ENCODE data around the gene SPAG4. TPM values are rescaled to one million over a fixed set of nuclear protein-coding genes. Genes with fewer than 3 reads are reported as not detected.
A peak's percentile ranks its signal among the peaks of the same experiment; 100 is the strongest.

SPAG4 gene
- total RNA-seq, 1 donor from 2014 or later = 1.2 TPM

GRCh38 chr20:35660122-35660937 lies 44.7 kb downstream of the SPAG4 start:
- H3K4me1 Mint-ChIP-seq (ENCODE audit: low read depth, unreplicated experiment) = peaks cover 37% of the 10 kb centered on the region
- peaks cover 88% of the 10 kb centered on the region for H4K20me1 ChIP-seq (ENCODE audit: insufficient read depth, low read length)
- H3K36me3 ChIP-seq (ENCODE audit: insufficient read depth, low read length) = no peaks in the 10 kb centered on the region
- H3K27ac Mint-ChIP-seq (ENCODE audit: unreplicated experiment) = peak overlapping the region; percentile 17
- no peaks in the 10 kb centered on the region for H3K9me3 ChIP-seq (ENCODE audit: insufficient read depth, low read depth, low read length)
- H3K9ac ChIP-seq (ENCODE audit: low read length) = no peak overlapping the region
- H3K4me1 ChIP-seq (ENCODE audit: insufficient read depth, low read length) = peaks cover 22% of the 10 kb centered on the region
- peak overlapping the region; percentile 97 for H3K4me2 ChIP-seq (ENCODE audit: low read length)
- no peaks in the 10 kb centered on the region for H3K9me3 Mint-ChIP-seq (ENCODE audit: unreplicated experiment)
- TF ChIP-seq EZH2 (IDR thresholded peaks at IDR 0.05; ENCODE audit: insufficient read depth, low read length) (no peak), CTCF (IDR thresholded peaks at IDR 0.05; ENCODE audit: insufficient read depth, low read depth, low read length) (no peak)
- DNase-seq (ENCODE audit: low read depth) (no peak), FAIRE-seq (no peak)
- H3K36me3 Mint-ChIP-seq (ENCODE audit: low read depth, unreplicated experiment) = no peaks in the 10 kb centered on the region
- no peaks in the 10 kb centered on the region for H3K27me3 ChIP-seq (ENCODE audit: insufficient read depth, low read length)
- peaks cover 97% of the 10 kb centered on the region for H3K79me2 ChIP-seq (ENCODE audit: insufficient read depth, low read length)
- H3K27me3 Mint-ChIP-seq (ENCODE audit: low read depth, unreplicated experiment) = no peaks in the 10 kb centered on the region
- H2AFZ ChIP-seq (ENCODE audit: low read depth, low read length) = no peak overlapping the region
- H3K4me3 Mint-ChIP-seq (ENCODE audit: unreplicated experiment) = peak overlapping the region; percentile 50
- H3K4me3 ChIP-seq (ENCODE audit: insufficient read depth, low read depth, low read length) = no peak overlapping the region
- peak overlapping the region; percentile 15 for H3K27ac ChIP-seq (ENCODE audit: low read depth, low read length)

GRCh38 chr20:35661053-35661452 lies 45.4 kb downstream of the SPAG4 start:
- Mint-ChIP-seq H3K27ac (ENCODE audit: unreplicated experiment) (no peak overlapping the region), H3K9me3 (ENCODE audit: unreplicated experiment) (no peaks in the 10 kb centered on the region), H3K27me3 (ENCODE audit: low read depth, unreplicated experiment) (no peaks in the 10 kb centered on the region), H3K36me3 (ENCODE audit: low read depth, unreplicated experiment) (no peaks in the 10 kb centered on the region), H3K4me3 (ENCODE audit: unreplicated experiment) (peak overlapping the region; percentile 94), H3K4me1 (ENCODE audit: low read depth, unreplicated experiment) (peaks cover 37% of the 10 kb centered on the region)
- Histone ChIP-seq H3K27me3 (ENCODE audit: insufficient read depth, low read length) (no peaks in the 10 kb centered on the region), H3K79me2 (ENCODE audit: insufficient read depth, low read length) (peaks cover 89% of the 10 kb centered on the region), H3K9me3 (ENCODE audit: insufficient read depth, low read depth, low read length) (no peaks in the 10 kb centered on the region), H3K9ac (ENCODE audit: low read length) (no peak overlapping the region), H3K4me3 (ENCODE audit: insufficient read depth, low read depth, low read length) (peak overlapping the region; percentile 89), H2AFZ (ENCODE audit: low read depth, low read length) (no peak overlapping the region), H3K36me3 (ENCODE audit: insufficient read depth, low read length) (no peaks in the 10 kb centered on the region), H4K20me1 (ENCODE audit: insufficient read depth, low read length) (peaks cover 83% of the 10 kb centered on the region), H3K4me1 (ENCODE audit: insufficient read depth, low read length) (peaks cover 22% of the 10 kb centered on the region), H3K4me2 (ENCODE audit: low read length) (peak overlapping the region; percentile 97), H3K27ac (ENCODE audit: low read depth, low read length) (peak overlapping the region; percentile 15)
- DNase-seq (ENCODE audit: low read depth) (peak; percentile 46), FAIRE-seq (no peak)
- TF ChIP-seq CTCF (IDR thresholded peaks at IDR 0.05; ENCODE audit: insufficient read depth, low read depth, low read length) (no peak), EZH2 (IDR thresholded peaks at IDR 0.05; ENCODE audit: insufficient read depth, low read length) (no peak)

GRCh38 chr20:35661908-35662307 lies 46.3 kb downstream of the SPAG4 start:
- no peaks in the 10 kb centered on the region for H3K9me3 Mint-ChIP-seq (ENCODE audit: unreplicated experiment)
- Histone ChIP-seq H3K4me1 (ENCODE audit: insufficient read depth, low read length) (peaks cover 22% of the 10 kb centered on the region), H3K27ac (ENCODE audit: low read depth, low read length) (no peak overlapping the region), H3K9me3 (ENCODE audit: insufficient read depth, low read depth, low read length) (no peaks in the 10 kb centered on the region), H3K36me3 (ENCODE audit: insufficient read depth, low read length) (no peaks in the 10 kb centered on the region), H4K20me1 (ENCODE audit: insufficient read depth, low read length) (peaks cover 74% of the 10 kb centered on the region), H3K9ac (ENCODE audit: low read length) (peak overlapping the region; percentile 97), H3K79me2 (ENCODE audit: insufficient read depth, low read length) (peaks cover 81% of the 10 kb centered on the region), H3K27me3 (ENCODE audit: insufficient read depth, low read length) (no peaks in the 10 kb centered on the region), H3K4me3 (ENCODE audit: insufficient read depth, low read depth, low read length) (peak overlapping the region; percentile 89), H3K4me2 (ENCODE audit: low read length) (peak overlapping the region; percentile 97), H2AFZ (ENCODE audit: low read depth, low read length) (no peak overlapping the region)
- DNase-seq (ENCODE audit: low read depth) = no peak
- peaks cover 37% of the 10 kb centered on the region for H3K4me1 Mint-ChIP-seq (ENCODE audit: low read depth, unreplicated experiment)
- peak overlapping the region; percentile 27 for H3K27ac Mint-ChIP-seq (ENCODE audit: unreplicated experiment)
- TF ChIP-seq EZH2 (IDR thresholded peaks at IDR 0.05; ENCODE audit: insufficient read depth, low read length) (no peak), CTCF (IDR thresholded peaks at IDR 0.05; ENCODE audit: insufficient read depth, low read depth, low read length) (no peak)
- no peaks in the 10 kb centered on the region for H3K36me3 Mint-ChIP-seq (ENCODE audit: low read depth, unreplicated experiment)
- no peaks in the 10 kb centered on the region for H3K27me3 Mint-ChIP-seq (ENCODE audit: low read depth, unreplicated experiment)
- no peak for FAIRE-seq
- peak overlapping the region; percentile 94 for H3K4me3 Mint-ChIP-seq (ENCODE audit: unreplicated experiment)

Data from astrocyte (in vitro differentiated cells and primary cell).